ENCODE results near the gene CTAG1B.
"Not testable (repeated sequence)": the region's sequence is repeated elsewhere in the genome, so short reads cannot be mapped to it uniquely, and the experiment has no call there.

CTAG1B gene

GRCh38 chrX:154620767-154621414, 1.8 kb upstream of the CTAG1B start:
- not testable (repeated sequence) for DNase-seq (ENCODE audit: low read depth)

DNA sequence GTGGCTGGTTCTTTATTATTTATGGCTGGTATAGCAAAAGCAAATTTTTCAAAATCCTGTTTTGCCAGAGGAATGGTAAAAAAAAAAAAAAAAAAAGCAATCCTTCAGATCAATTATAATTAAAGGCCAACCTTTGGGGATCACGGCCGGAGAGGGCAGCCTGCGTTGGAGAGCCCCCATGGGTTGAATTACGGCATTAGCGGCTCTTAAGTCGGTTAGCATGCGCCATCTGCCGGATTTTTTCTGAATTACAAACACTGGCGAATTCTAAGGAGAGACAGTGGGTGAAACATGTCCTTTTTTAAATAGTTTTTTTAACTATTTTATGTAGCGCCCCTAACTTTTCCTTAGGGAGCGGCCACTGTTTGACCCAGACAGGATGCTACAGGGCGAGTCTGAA, 5.5 kb downstream of the CTAG1B start:
- DNase-seq (ENCODE audit: low read depth) = not testable (repeated sequence)

DNA sequence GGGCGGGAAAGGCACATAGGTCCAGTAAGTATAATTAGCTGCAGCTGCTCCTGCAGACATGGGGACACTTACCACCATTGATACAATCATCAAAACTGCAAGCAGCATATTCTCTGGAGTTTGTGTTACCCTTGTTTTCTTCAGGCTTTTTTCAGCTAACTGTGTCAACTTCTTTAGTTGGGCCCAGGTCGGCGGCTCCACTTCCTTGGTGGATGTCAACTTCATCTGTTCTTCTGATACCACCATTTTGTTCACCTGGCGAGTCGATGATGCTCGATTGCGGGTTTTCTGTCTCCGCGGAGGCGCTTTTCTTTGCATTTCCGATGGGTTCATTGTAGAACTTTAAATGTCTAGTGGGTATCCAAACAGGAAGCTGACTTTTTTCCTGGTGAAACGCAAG, 7.9 kb downstream of the CTAG1B start:
- not testable (repeated sequence) for DNase-seq (ENCODE audit: low read depth)

DNA sequence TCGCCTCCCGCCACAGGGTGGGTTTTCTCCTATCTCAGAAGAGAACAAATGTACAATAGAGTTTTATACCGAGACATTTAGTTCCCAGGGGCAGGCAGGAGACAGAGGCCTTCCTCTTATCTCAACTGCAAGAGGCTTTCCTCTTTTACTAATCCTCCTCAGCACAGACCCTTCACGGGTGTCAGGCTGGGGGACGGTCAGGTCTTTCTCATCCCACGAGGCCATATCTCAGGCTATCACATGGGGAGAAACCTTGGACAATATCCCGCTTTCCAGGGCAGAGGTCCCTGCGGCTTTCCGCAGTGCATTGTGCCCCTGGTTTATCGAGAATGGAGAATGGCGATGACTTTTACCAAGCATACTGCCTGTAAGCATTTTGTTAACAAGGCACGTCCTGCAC, 10.3 kb downstream of the CTAG1B start:
- not testable (repeated sequence) for DNase-seq (ENCODE audit: low read depth)

DNA sequence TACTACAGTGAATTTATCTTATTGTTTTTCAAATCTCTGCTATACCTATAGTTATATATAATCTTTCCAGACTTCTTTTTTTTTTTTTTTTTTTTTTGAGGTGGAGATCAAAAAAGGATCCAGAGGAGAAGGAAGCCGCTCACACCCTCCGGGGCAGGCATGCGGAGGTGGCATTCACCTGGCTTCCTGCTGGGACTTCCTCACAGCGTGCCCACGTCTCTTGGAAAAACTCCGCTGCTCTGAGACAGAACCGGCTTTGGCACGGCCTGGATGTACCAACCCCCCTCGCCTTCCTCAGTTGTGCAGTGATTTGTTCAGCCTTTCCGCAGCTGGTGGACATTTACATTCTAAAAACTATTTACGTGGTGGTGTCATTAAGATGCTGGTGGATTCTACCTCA, 11.1 kb downstream of the CTAG1B start:
- not testable (repeated sequence) for DNase-seq (ENCODE audit: low read depth)

DNA sequence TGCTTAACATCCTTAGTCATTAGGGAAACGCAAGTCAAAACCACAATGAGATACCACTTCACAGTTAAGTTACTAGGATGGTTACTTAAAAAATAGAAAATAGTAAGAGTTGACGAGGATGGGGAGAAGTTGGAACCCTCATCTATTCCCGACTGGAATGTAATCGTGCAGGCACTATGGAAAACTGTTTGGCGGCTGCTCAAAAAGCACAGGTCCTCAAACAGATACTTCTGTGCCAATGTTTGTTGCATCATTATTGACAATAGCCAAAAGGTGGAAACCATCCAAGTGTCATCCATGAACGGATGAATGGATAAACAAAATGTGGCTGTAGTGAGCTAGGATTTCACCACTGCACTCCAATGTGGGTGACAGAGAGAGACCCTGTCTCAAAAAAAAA, 11.7 kb downstream of the CTAG1B start:
- no peak for DNase-seq (ENCODE audit: low read depth)

- DNase-seq (ENCODE audit: low read depth) = no peak
Measured at GRCh38 chrX:154605566-154605965, 13.5 kb downstream of the CTAG1B start.

DNA sequence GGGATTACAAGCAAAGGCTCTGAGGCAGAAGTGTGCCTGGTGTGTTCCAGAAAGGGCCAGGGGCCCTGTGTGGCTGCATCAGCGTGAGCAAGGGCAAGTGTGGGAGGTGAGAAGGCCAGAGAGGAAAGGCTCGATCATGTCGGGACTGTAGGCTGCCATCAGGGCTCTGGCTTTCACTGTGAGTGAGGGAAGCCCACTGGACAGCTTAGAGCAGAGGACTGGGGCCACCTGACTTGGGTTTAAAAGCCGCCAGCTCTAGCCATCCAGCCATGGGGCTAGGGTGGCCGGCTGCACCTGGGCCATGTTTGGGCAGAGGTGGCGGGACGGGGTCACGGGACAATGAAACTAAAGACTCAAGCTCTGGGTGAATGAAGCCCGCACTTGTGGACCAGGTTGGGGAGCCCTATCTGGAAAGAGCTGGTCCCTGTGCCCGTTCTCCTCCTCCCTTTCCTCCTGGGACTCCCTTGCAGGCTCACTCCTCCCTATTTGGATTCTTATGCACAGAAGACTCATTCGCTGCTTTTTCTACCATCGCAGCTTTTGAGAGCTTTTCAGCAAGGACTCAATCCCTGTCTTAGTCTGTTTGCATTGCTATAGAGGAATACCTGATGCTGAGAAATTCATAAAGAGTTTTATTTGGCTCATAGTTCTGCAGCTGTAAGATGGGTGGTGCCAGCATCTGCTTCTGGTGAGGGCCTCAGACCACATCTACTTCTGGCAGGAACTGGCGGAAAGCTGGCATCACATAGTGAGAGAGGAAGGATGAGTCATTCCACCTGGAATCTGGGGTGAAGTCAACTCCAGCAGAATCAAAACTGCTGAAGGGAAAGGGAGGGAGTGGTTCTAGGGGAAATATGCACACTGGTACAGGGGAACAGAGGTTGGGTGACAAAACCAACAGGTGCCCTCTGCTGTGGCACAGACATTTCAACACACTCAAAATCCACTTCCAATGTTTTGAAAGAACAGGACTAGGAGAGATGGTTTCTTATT, 15.3 kb downstream of the CTAG1B start:
- peak; percentile 72 for DNase-seq (ENCODE audit: low read depth)

GRCh38 chrX:154602766-154603437, 16.2 kb downstream of the CTAG1B start:
- DNase-seq (ENCODE audit: low read depth) = no peak

DNA sequence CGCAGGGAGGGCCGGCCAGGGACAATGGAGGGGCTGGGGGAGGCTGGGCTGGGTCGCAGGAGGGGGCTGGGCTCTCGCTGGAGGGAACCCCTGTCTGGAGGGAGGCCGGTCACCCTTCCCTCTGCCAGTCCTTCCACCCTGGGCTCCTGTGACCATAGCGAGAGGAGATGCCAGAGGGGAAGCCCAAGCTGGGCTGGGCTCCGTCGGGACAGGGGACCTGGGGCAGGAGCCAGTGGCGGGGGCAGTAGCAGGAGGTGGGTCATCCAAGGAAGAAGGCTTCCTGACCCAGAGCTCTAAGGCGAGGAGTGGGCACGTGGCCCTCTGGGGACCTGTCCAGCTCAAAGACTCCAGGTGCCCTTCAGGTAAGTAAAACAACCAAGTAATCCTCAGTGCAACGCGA, 16.9 kb downstream of the CTAG1B start:
- no peak for DNase-seq (ENCODE audit: low read depth)

- DNase-seq (ENCODE audit: low read depth) = peak; percentile 56
Measured at GRCh38 chrX:154600759-154601374, 18.2 kb downstream of the CTAG1B start.

DNA sequence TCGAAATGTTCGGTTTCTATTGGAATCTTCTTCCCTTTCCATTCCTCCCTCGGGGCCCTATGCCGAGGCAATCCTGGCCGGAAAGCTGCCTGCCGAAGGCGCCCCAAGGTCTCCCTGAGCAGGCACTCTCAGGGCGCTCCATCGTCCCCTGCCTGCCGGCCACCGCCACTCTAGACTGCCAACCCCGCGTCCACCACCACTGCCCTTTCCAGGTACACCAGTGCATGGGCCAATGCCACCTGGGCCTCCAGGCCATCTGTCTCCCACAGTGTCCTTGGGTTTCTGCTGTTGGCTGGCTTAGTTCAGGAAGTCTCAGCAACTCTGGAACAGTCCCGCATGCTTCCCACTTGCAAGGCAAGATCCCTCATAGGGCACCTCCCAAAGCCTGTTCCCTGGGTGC, 19.6 kb downstream of the CTAG1B start:
- no peak for DNase-seq (ENCODE audit: low read depth)

- DNase-seq (ENCODE audit: low read depth) = no peak
Measured at GRCh38 chrX:154598656-154599055, 20.4 kb downstream of the CTAG1B start.

- DNase-seq (ENCODE audit: low read depth) = no peak
Measured at GRCh38 chrX:154597221-154597620, 21.9 kb downstream of the CTAG1B start.

- peak; percentile 80 for DNase-seq (ENCODE audit: low read depth)
Measured at GRCh38 chrX:154596290-154596929, 22.7 kb downstream of the CTAG1B start.

DNA sequence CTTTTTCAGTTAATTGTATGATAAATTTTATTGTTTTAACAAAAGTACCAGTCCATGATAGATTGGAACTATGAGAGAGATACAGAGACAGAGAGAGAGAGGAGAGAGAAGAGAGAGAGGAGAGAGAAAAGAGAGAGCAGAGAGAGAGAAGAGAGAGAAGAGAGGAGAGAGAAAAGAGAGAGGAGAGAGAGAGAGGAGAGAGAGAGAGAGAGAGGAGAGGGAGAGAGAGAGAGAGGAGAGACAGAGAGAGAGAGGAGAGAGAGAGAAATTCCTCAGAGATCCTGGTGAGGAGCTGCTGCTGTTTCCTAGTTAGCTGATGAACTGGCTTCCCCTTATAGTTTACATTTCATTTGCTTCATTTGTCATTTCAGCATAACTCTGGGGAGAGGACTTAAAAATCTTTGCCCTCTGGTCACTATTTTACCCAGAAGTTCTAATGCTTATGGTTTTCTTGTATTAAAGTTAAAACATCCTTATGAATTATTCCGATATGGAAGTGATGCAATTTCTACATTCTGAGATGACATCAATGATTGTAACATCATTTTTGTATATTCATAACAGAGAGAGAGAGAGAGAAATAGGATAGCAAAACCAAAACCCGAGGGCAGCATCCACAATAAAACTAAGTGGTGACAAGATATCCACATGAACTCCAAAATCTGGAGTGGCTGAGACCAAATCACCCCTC, 23.4 kb downstream of the CTAG1B start:
- DNase-seq (ENCODE audit: low read depth) = no peak

GRCh38 chrX:154594491-154594890, 24.6 kb downstream of the CTAG1B start:
- DNase-seq (ENCODE audit: low read depth) = no peak

GRCh38 chrX:154593201-154593600, 25.9 kb downstream of the CTAG1B start:
- DNase-seq (ENCODE audit: low read depth) = no peak

DNA sequence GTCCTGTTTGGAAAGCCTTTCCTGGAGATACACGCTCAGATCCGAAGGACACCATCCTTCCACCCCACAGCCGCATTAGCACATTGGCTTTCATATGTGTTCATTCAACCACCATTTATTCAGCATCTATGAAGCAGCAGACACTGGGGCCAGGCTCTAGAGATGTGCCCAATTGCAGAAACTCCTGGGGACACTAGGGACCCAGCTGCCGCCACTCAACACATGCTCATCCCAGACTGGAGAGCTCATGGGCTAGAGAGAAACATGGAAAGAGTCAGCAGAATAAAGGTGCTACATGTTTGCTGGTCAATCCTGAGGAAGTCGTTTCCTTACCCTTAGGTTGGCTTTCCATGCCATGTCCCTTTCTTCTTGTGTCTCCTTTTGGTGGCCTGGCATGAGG, 26.6 kb downstream of the CTAG1B start:
- no peak for DNase-seq (ENCODE audit: low read depth)

- DNase-seq (ENCODE audit: low read depth) = not testable (repeated sequence)
Measured at GRCh38 chrX:154590415-154590814, 28.7 kb downstream of the CTAG1B start.

DNA sequence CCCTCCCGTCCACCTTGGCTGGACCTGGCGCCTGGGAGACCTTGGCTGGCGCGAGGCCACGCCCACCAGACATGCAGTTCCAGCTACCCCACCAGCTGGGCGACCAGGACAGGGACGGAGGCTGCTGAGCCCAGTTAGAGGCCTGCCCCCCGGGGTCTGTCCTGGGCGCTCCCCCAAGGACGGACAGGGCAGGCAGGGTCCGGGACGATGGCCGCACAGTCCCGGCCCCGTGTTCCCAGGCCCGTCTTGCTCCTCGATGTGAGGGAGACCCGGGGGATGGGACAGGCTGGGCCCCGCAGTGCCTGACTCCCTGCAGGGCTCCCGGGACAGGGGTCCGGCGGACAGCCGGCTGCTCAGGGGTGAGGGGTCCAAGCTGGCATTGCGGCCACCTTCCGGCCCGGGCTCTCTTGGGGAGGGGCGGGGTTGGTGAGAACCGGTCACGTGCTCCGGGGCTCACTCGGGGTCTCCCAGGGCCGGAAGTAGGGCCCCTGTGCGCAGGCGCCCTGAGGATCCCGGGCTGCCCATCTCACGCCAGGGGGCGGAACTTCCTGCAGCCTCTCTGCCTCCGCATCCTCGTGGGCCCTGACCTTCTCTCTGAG, 34.4 kb downstream of the CTAG1B start, which contains the start of gene CTAG1A:
CTAG1A (plus strand) TSS at position 549 of the 599 bp plus-strand sequence. CDS start 74 bp downstream, outside the sequence.
- DNase-seq (ENCODE audit: low read depth) = not testable (repeated sequence)
